Calu3 (cell line): ENCODE data around the gene SLC23A3. TPM values are rescaled to one million over a fixed set of nuclear protein-coding genes. Genes with fewer than 3 reads are reported as not detected.
A peak's percentile ranks its signal among the peaks of the same experiment; 100 is the strongest.

Source experiments
- BruUV-seq: library from RNA; stranded (reverse); fragments of 400-500 nt; replicated peaks from 2 replicates; lab custom pipeline; 2021; lab: Mats Ljungman, UMichigan
- CTCF ChIA-PET: fragments of 300-600 bp; sonication (Branson Sonifier 250); formaldehyde crosslinking; loops from one replicate; lab custom pipeline; 2022; ENCODE audit warnings: antibody characterized with exemption; lab: Charles Lee
- DNase-seq: peaks from one replicate; pipeline ENCODE4 v3.0.0; 2022
- H3K27ac Mint-ChIP-seq: one replicate; pipeline ENCODE4 v1.8.0; 2022; ENCODE audit warnings: mixed read lengths; ENCODE audit not compliant: unreplicated experiment
- H3K27me3 Mint-ChIP-seq: one replicate; pipeline ENCODE4 v1.8.0; 2022; ENCODE audit warnings: mixed read lengths; ENCODE audit not compliant: unreplicated experiment
- H3K36me3 Mint-ChIP-seq: one replicate; pipeline ENCODE4 v1.8.0; 2022; ENCODE audit warnings: mild to moderate bottlenecking, moderate library complexity, mixed read lengths; ENCODE audit not compliant: insufficient read depth, unreplicated experiment
- H3K4me1 Mint-ChIP-seq: one replicate; pipeline ENCODE4 v1.8.0; 2022; ENCODE audit warnings: mild to moderate bottlenecking, low read depth, mixed read lengths; ENCODE audit not compliant: unreplicated experiment
- H3K4me3 Mint-ChIP-seq: one replicate; pipeline ENCODE4 v1.8.0; 2022; ENCODE audit warnings: mild to moderate bottlenecking, low read depth, moderate library complexity, mixed read lengths; ENCODE audit not compliant: unreplicated experiment
- H3K9me3 Mint-ChIP-seq: one replicate; pipeline ENCODE4 v1.8.0; 2022; ENCODE audit warnings: low read depth, mixed read lengths; ENCODE audit not compliant: unreplicated experiment
- intact Hi-C: fragments of 100-400 bp; cut with micrococcal nuclease; formaldehyde crosslinking; loops from one replicate; pipeline ENCODE4 v1.10.0; 2022; ENCODE audit not compliant: unreplicated experiment
- total RNA-seq: library from RNA; stranded (reverse); gene quantifications from 2 replicates; pipeline ENCODE4 v1.2.3, GENCODE V29; 2022
- TF ChIP-seq, protein P1 (sequence below): fragments of 200-600 bp; IDR thresholded peaks from one replicate; pipeline ENCODE4 v1.8.0; 2022; ENCODE audit warnings: antibody characterized with exemption; ENCODE audit not compliant: unreplicated experiment

Gene SLC23A3
- total RNA-seq, 1 experiment from 2014 or later = 4.4 TPM

DNA sequence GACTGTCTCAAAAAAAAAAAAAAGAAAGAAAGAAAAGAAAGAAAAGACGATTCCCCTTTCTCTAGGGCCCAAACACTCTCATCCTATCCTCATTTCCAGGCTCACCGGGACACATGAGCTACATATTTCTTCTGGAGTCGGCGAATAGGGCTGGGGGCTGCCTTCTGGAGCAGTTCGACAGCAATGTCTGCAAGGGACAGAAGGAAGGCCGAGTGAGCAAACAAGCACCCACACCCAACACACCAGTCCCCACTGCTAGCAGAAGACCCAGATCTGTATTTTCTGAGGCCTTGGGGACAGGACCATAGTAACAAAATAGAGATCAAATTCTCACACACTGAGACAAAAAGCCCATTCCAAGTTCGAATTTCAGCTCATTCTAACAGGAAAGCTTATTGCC lies 5.7 kb upstream of the SLC23A3 start:
- Mint-ChIP-seq H3K9me3 (no peaks in the 10 kb centered on the region), H3K27me3 (no peaks in the 10 kb centered on the region), H3K36me3 (peaks cover 51% of the 10 kb centered on the region), H3K4me3 (peak overlapping the region; percentile 98), H3K27ac (no peak overlapping the region), H3K4me1 (peaks cover 30% of the 10 kb centered on the region)
- no TSS peak for BruUV-seq
- TF ChIP-seq, protein P1, sequence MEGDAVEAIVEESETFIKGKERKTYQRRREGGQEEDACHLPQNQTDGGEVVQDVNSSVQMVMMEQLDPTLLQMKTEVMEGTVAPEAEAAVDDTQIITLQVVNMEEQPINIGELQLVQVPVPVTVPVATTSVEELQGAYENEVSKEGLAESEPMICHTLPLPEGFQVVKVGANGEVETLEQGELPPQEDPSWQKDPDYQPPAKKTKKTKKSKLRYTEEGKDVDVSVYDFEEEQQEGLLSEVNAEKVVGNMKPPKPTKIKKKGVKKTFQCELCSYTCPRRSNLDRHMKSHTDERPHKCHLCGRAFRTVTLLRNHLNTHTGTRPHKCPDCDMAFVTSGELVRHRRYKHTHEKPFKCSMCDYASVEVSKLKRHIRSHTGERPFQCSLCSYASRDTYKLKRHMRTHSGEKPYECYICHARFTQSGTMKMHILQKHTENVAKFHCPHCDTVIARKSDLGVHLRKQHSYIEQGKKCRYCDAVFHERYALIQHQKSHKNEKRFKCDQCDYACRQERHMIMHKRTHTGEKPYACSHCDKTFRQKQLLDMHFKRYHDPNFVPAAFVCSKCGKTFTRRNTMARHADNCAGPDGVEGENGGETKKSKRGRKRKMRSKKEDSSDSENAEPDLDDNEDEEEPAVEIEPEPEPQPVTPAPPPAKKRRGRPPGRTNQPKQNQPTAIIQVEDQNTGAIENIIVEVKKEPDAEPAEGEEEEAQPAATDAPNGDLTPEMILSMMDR = no peak
- intact Hi-C loops = loop anchor here (5.0 kb wide), 1 partner anchor 122 kb away; no protein-coding TSS in a partner anchor
- CTCF ChIA-PET = interaction anchor here (0.6 to 1.7 kb wide), 8 partner anchors 23 to 120 kb away, joined by 3 to 9 read pairs (median 6); partner anchors contain the start of genes ANKZF1, ATG9A and ZFAND2B
- no peak for DNase-seq

DNA sequence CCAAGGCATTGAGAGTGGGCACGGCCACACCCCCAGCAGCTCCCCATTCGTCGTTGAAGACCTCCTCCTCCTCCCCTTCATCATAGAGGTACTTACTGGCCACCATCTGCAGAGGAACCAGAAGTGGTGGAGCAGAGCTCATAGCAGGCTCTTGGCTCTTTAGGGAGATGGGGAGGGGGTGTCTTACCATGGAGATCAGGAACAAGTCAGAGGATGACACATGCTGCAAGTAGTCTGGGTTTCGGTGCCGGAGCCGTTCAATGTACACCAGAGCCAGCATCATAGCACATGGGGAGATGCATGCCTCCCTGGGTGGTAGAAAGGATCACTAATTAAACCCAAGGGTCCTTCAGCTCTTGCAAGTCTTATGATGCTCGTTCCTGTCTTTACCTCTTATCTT lies 5.0 kb upstream of the SLC23A3 start:
- no peaks in the 10 kb centered on the region for H3K9me3 Mint-ChIP-seq
- BruUV-seq = no TSS peak
- TF ChIP-seq, protein P1 = no peak
- peaks cover 30% of the 10 kb centered on the region for H3K4me1 Mint-ChIP-seq
- no peak for DNase-seq
- peak overlapping the region; percentile 16 for H3K4me3 Mint-ChIP-seq
- peaks cover 51% of the 10 kb centered on the region for H3K36me3 Mint-ChIP-seq
- no peak overlapping the region for H3K27ac Mint-ChIP-seq
- CTCF ChIA-PET = interaction anchor here (0.7 kb wide), 1 partner anchor 50 kb away, joined by 4 read pairs; no protein-coding TSS in a partner anchor
- no peaks in the 10 kb centered on the region for H3K27me3 Mint-ChIP-seq
- intact Hi-C loops = loop anchor here (5.0 kb wide), 1 partner anchor 122 kb away; no protein-coding TSS in a partner anchor

DNA sequence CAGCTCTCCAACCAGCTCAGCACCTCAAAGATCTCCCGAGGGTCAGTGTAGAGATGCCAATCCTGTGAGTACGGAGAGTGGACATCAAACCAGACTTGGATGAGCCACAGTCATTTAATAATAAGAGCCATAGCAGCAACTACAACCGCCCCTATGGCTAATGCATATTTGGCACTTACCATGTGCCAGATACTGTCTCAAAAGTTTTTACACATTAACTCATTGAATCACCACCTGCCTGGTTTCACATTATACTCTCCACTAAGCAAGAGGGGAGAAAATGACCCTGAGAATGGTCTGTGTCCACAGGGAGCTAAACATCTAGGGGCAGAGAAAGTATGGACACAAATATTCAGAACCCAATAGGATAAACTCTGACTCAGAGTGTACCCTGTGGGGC lies 4.3 kb upstream of the SLC23A3 start:
- TF ChIP-seq, protein P1 = no peak
- peak overlapping the region; percentile 16 for H3K4me3 Mint-ChIP-seq
- CTCF ChIA-PET = no interaction called here
- H3K27me3 Mint-ChIP-seq = no peaks in the 10 kb centered on the region
- no peaks in the 10 kb centered on the region for H3K9me3 Mint-ChIP-seq
- no peak for DNase-seq
- no TSS peak for BruUV-seq
- H3K4me1 Mint-ChIP-seq = peaks cover 27% of the 10 kb centered on the region
- intact Hi-C loops = no loop called here
- peaks cover 50% of the 10 kb centered on the region for H3K36me3 Mint-ChIP-seq
- H3K27ac Mint-ChIP-seq = no peak overlapping the region

DNA sequence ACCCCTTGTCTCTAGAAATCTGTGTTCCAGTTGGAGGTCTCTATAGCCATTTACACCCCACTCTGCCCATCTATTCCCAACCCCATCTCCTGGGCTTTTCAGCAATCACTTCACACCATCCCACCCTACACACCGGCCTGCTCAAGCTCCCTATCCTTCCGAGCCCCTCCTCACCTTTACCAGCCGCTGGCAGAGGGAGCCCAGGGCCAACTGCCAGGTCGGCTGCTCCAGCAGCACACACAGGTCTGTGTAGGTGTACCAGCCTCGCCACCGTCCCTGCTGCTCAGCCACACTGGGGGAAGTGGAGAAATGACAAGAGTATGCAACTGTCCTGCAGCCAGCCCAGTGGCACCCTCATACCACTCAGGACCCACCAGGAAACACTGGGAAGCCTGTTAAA lies 3.3 kb upstream of the SLC23A3 start:
- Mint-ChIP-seq H3K4me3 (no peak overlapping the region), H3K4me1 (peaks cover 19% of the 10 kb centered on the region), H3K9me3 (no peaks in the 10 kb centered on the region), H3K27me3 (no peaks in the 10 kb centered on the region), H3K36me3 (peaks cover 41% of the 10 kb centered on the region), H3K27ac (no peak overlapping the region)
- no TSS peak for BruUV-seq
- intact Hi-C loops = no loop called here
- DNase-seq = no peak
- CTCF ChIA-PET = no interaction called here
- TF ChIP-seq, protein P1 = no peak
